GM12878 (cell line): ENCODE results near the gene HYDIN. TPM values are rescaled to one million over a fixed set of nuclear protein-coding genes. Genes with fewer than 3 reads are reported as not detected.
"Not testable (repeated sequence)": the region's sequence is repeated elsewhere in the genome, so short reads cannot be mapped to it uniquely, and the experiment has no call there.

Source experiments
- ATAC-seq: fragments of 200-7000 bp; cut with Tn5 transposase; 3 replicates; pipeline ENCODE4 v1.9.1; 2020; ENCODE audit warnings: mild to moderate bottlenecking, moderate library complexity
- BruUV-seq: library from RNA; stranded (reverse); fragments of 400-500 nt; replicated peaks from 2 replicates; lab custom pipeline; 2021; lab: Mats Ljungman, UMichigan
- CTCF ChIA-PET: fragments of 300-600 bp; sonication (Branson Sonifier 250); formaldehyde crosslinking; extraction: SDS; loops from one replicate; lab custom pipeline; 2021; ENCODE audit warnings: inconsistent platforms; lab: Yijun Ruan, JAX
- POLR2A ChIA-PET: fragments of 350-600 bp; formaldehyde crosslinking; extraction: SDS; loops from one replicate; lab custom pipeline; 2021; ENCODE audit warnings: inconsistent platforms; lab: Charles Lee
- RAD21 ChIA-PET: fragments of 300-600 bp; sonication (Branson Sonifier 250); formaldehyde crosslinking; loops from one replicate; lab custom pipeline; 2023; ENCODE audit warnings: antibody characterized with exemption; ENCODE audit not compliant: unreplicated experiment; lab: Charles Lee
- SMC1A ChIA-PET: fragments of 300-600 bp; sonication (Branson Sonifier 250); formaldehyde crosslinking; loops from one replicate; lab custom pipeline; 2023; ENCODE audit not compliant: unreplicated experiment, uncharacterized antibody; lab: Charles Lee
- DNase-seq: peaks from one replicate; pipeline ENCODE4 v3.0.0-alpha.2; 2011; ENCODE audit warnings: low read depth, low spot score
- FAIRE-seq: peaks from 3 replicates; lab custom pipeline; 2011; peaks lifted over from hg19 to GRCh38; lab: Jason Lieb, UNC
- H2AFZ ChIP-seq: 2 replicates; pipeline ENCODE4 v1.6.0; 2011; ENCODE audit warnings: low read depth, low read length, control low read depth; ENCODE audit not compliant: control insufficient read depth
- H3K27ac ChIP-seq: 2 replicates; pipeline ENCODE4 v1.5.1; 2011; ENCODE audit warnings: control low read depth; ENCODE audit not compliant: control insufficient read depth, insufficient read depth
- H3K27me3 ChIP-seq, 2 experiments: replicated peaks in 1 of 2; 2 replicates each; pipeline versions ENCODE4 v1.6.0 to v1.6.1; 2011; ENCODE audit warnings: low read length in 1 of 2; ENCODE audit not compliant: control insufficient read depth in 2 of 2, insufficient read depth in 2 of 2
- H3K36me3 ChIP-seq, 2 experiments: 2 replicates each; pipeline ENCODE4 v1.5.1; 2011; ENCODE audit warnings: low read length in 1 of 2; ENCODE audit not compliant: control insufficient read depth in 2 of 2, insufficient read depth in 2 of 2
- H3K4me1 ChIP-seq: 2 replicates; pipeline ENCODE4 v1.6.1; 2011; ENCODE audit warnings: mild to moderate bottlenecking, low read length, moderate library complexity, mixed read lengths; ENCODE audit not compliant: control insufficient read depth, insufficient read depth
- H3K4me2 ChIP-seq: 2 replicates; pipeline ENCODE4 v1.6.0; 2011; ENCODE audit warnings: control low read depth; ENCODE audit not compliant: control insufficient read depth, insufficient read depth
- H3K4me3 ChIP-seq: fragments of 200-600 bp; sonication (generic); 2 replicates; pipeline ENCODE4 v1.5.1; 2016
- H3K79me2 ChIP-seq: 2 replicates; pipeline ENCODE4 v1.6.0; 2011; ENCODE audit warnings: low read length; ENCODE audit not compliant: control insufficient read depth, insufficient read depth
- H3K9ac ChIP-seq: 2 replicates; pipeline ENCODE4 v1.8.0; 2011; ENCODE audit warnings: low read length, control low read depth, mixed read lengths; ENCODE audit not compliant: control insufficient read depth, insufficient read depth
- H3K9me3 ChIP-seq: replicated peaks from 3 replicates; pipeline ENCODE4 v1.5.1; 2011; ENCODE audit warnings: mild to moderate bottlenecking, low read length; ENCODE audit not compliant: control insufficient read depth, insufficient read depth
- H4K20me1 ChIP-seq: 2 replicates; pipeline ENCODE4 v1.6.0; 2011; ENCODE audit not compliant: control insufficient read depth, insufficient read depth
- WGBS: methylation state at CpG from one replicate; pipeline ENCODE4 v1.1.6; 2016; ENCODE audit warnings: low lambda C conversion rate; ENCODE audit not compliant: insufficient replicate concordance, insufficient coverage; ENCODE audit errors: missing lambda C conversion rate; 5-methylcytosine and 5-hydroxymethylcytosine counted together
- in situ Hi-C: fragments of 300-500 bp; cut with MboI; formaldehyde crosslinking; loops from 9 replicates; pipeline ENCODE4 v1.14.3; 2018; ENCODE audit warnings: mixed read lengths
- intact Hi-C: fragments of 100-400 bp; cut with micrococcal nuclease; formaldehyde crosslinking; loops from one replicate; pipeline ENCODE4 v1.14.2; 2022; ENCODE audit not compliant: unreplicated experiment
- polyA plus RNA-seq, 11 experiments: library from polyadenylated mRNA; depleted of rRNA in 4 of 11; unstranded in 6 of 11; stranded (reverse) in 5 of 11; fragments of >200 nt; fragmentation: Nextera tagmentation in 4 of 11; fragmentation: Illumina TruSeq in 1 of 11; extraction: Ambion mirVana in 4 of 11; extraction: Trizol in 1 of 11; gene quantifications; 1 replicate in 1 of 11; 2 replicates in 10 of 11; pipeline versions ENCODE4 v1.2.1 to v1.2.3, GENCODE V29; 2011 to 2016; ENCODE audit warnings: inconsistent platforms in 2 of 11, missing spikeins in 2 of 11, low read depth in 1 of 11
- total RNA-seq, 4 experiments: library from RNA; depleted of rRNA in 3 of 4; stranded (reverse); fragments of >200 nt in 3 of 4; fragmentation: Illumina TruSeq in 1 of 4; extraction: Trizol in 1 of 4; gene quantifications; 2 replicates each; pipeline versions ENCODE4 v1.2.1 to v1.2.3, GENCODE V29; 2013 to 2021

The HYDIN gene
- total and polyA plus RNA-seq, 10 of the 15 experiments (the other 5 are each of a cell fraction or from before 2014, with no cell fraction given), result 0.01 to 0.30 (median 0.10) TPM; not detected in 7

DNA sequence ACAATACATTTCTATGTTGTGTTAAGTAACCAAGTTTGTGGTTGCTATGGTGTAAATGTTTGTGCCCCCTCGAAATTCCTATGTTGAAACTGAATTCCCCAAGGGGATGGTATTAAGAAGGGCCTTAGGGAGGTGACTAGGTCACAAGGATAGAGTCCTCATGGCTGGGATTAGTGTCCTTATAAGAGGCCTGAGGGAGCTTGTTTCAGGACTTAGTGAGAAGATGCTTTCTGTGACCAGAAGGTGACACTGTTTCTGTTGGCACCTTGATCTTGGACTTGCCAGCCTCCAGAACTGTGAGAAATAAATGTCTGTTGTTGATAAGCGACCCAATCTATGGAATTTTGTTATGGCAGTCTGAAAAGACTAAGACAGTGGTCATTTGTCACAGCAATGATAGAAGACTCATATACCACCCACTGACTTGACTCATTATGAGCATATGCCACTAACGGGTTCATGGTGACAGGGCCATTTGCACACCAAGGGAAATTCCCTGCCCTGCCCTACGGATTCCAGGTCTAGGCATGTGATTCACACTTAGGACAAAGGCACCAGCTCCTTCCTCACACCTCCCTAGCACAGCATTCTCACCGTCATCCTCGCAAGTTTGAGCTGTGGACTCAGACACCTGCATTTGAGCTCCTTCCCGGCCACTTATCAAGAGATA, 290.7 kb downstream of the HYDIN start:
- H3K4me1 ChIP-seq, H3K79me2 ChIP-seq, FAIRE-seq, H4K20me1 ChIP-seq, H3K27me3 ChIP-seq, in situ Hi-C loops, CTCF ChIA-PET, BruUV-seq, H3K9me3 ChIP-seq, POLR2A ChIA-PET, H3K36me3 ChIP-seq, H3K4me3 ChIP-seq, H3K4me2 ChIP-seq, SMC1A ChIA-PET, H2AFZ ChIP-seq, intact Hi-C loops, H3K27ac ChIP-seq, RAD21 ChIA-PET, DNase-seq, H3K9ac ChIP-seq: not testable (repeated sequence)
- peak; percentile 17; the same call in 1 of the 3 replicates for ATAC-seq
- 0% methylated on average over 4 of the region's 7 CpGs for WGBS

- CTCF ChIA-PET, H2AFZ ChIP-seq, RAD21 ChIA-PET, H3K27ac ChIP-seq, POLR2A ChIA-PET, BruUV-seq, ATAC-seq, H3K4me1 ChIP-seq, H3K4me3 ChIP-seq, FAIRE-seq, H4K20me1 ChIP-seq, intact Hi-C loops, H3K27me3 ChIP-seq, H3K4me2 ChIP-seq, H3K9me3 ChIP-seq, in situ Hi-C loops, SMC1A ChIA-PET, H3K36me3 ChIP-seq, DNase-seq, H3K79me2 ChIP-seq, H3K9ac ChIP-seq: not testable (repeated sequence)
- 0% methylated on average over 4 of the region's 12 CpGs for WGBS
Measured at GRCh38 chr16:70936781-70937525, 293.6 kb downstream of the HYDIN start.

DNA sequence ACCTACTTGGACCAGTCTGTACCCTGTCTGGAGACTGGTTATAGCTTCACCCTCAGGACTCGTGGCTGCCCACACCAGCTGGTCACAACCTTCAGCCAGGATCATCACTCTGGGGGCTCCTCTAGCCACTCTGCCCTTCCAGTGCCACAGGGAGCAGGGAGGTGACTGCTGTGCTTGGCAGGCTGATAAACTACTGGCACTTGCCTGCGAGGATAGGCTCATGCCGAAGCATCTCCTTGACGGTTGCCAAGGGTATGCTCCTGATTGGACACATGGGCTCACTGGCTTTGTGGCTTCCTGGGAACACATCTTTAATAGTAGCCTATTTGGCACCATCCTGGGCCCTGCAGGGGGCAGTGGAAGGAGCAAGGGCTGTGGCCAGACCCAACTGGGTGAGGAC, 295.2 kb downstream of the HYDIN start:
- intact Hi-C loops, FAIRE-seq, CTCF ChIA-PET, H3K4me2 ChIP-seq, H3K4me1 ChIP-seq, H3K27ac ChIP-seq, H3K79me2 ChIP-seq, H3K36me3 ChIP-seq, H4K20me1 ChIP-seq, RAD21 ChIA-PET, H3K9ac ChIP-seq, BruUV-seq, POLR2A ChIA-PET, H3K4me3 ChIP-seq, ATAC-seq, H2AFZ ChIP-seq, H3K27me3 ChIP-seq, DNase-seq, SMC1A ChIA-PET, in situ Hi-C loops, H3K9me3 ChIP-seq: not testable (repeated sequence)
- WGBS, result 0% methylated on average over 1 of the region's 4 CpGs

DNA sequence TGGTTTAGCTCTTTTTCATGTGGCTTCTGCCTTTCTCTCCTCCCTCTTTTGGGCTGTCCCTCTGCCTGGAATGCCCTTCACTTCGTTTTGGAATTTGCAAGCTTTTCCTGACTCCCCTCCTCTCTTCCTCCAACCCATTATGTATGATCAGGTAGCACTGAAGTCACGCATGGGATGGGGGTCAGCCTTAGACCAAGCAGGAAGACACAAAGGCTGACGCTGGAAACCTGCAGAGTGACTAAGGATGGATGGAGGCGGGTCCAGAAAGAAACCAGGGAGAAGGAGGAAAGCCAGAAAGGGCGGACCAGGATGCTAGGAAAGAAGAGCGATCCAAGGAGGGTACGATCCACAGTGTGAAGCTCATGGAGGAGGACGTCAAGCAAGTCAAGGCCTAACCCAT, 296.8 kb downstream of the HYDIN start:
- in situ Hi-C loops, H3K4me2 ChIP-seq, H3K4me1 ChIP-seq, POLR2A ChIA-PET, ATAC-seq, H3K9ac ChIP-seq, FAIRE-seq, H4K20me1 ChIP-seq, SMC1A ChIA-PET, H3K79me2 ChIP-seq, H2AFZ ChIP-seq, intact Hi-C loops, H3K9me3 ChIP-seq, H3K27me3 ChIP-seq, CTCF ChIA-PET, RAD21 ChIA-PET, DNase-seq, H3K27ac ChIP-seq, H3K36me3 ChIP-seq, H3K4me3 ChIP-seq, BruUV-seq: not testable (repeated sequence)
- WGBS, result 27% methylated on average over 7 of the region's 8 CpGs
